Measurements from ENCODE around the gene BPGM.

The BPGM gene

GRCh38 chr7:134702366-134703240, 56.0 kb downstream of the BPGM start:
- H3K27ac ChIP-seq (ENCODE audit: insufficient read depth, low read length, poor library complexity, severe bottlenecking), result no peak overlapping the region
- no peaks in the 10 kb centered on the region for H3K27me3 ChIP-seq (replicated peaks; ENCODE audit: control insufficient read depth, insufficient read depth, low read length, poor library complexity, severe bottlenecking)
- no peak overlapping the region for H3K4me3 ChIP-seq (ENCODE audit: insufficient read depth, low read depth, low read length, poor library complexity, severe bottlenecking)
- H3K9me3 ChIP-seq (ENCODE audit: control insufficient read depth, low read length), result no peaks in the 10 kb centered on the region
- no peak for DNase-seq
- no peaks in the 10 kb centered on the region for H3K36me3 ChIP-seq (ENCODE audit: control insufficient read depth, insufficient read depth, low read length)
- H3K4me1 ChIP-seq (ENCODE audit: control insufficient read depth, insufficient read depth, low read length, poor library complexity, severe bottlenecking), result no peaks in the 10 kb centered on the region

- no peak overlapping the region for H3K4me3 ChIP-seq (ENCODE audit: insufficient read depth, low read depth, low read length, poor library complexity, severe bottlenecking)
- no peaks in the 10 kb centered on the region for H3K9me3 ChIP-seq (ENCODE audit: control insufficient read depth, low read length)
- H3K36me3 ChIP-seq (ENCODE audit: control insufficient read depth, insufficient read depth, low read length), result no peaks in the 10 kb centered on the region
- H3K27me3 ChIP-seq (replicated peaks; ENCODE audit: control insufficient read depth, insufficient read depth, low read length, poor library complexity, severe bottlenecking), result no peaks in the 10 kb centered on the region
- no peak overlapping the region for H3K27ac ChIP-seq (ENCODE audit: insufficient read depth, low read length, poor library complexity, severe bottlenecking)
- no peak for DNase-seq
- H3K4me1 ChIP-seq (ENCODE audit: control insufficient read depth, insufficient read depth, low read length, poor library complexity, severe bottlenecking), result no peaks in the 10 kb centered on the region
These were observed 56.6 kb downstream of the BPGM start for GRCh38 chr7:134703241-134703594.

GRCh38 chr7:134703782-134704181, 57.1 kb downstream of the BPGM start:
- Histone ChIP-seq H3K4me1 (ENCODE audit: control insufficient read depth, insufficient read depth, low read length, poor library complexity, severe bottlenecking) (no peaks in the 10 kb centered on the region), H3K4me3 (ENCODE audit: insufficient read depth, low read depth, low read length, poor library complexity, severe bottlenecking) (no peak overlapping the region), H3K27ac (ENCODE audit: insufficient read depth, low read length, poor library complexity, severe bottlenecking) (no peak overlapping the region), H3K9me3 (ENCODE audit: control insufficient read depth, low read length) (no peaks in the 10 kb centered on the region), H3K27me3 (replicated peaks; ENCODE audit: control insufficient read depth, insufficient read depth, low read length, poor library complexity, severe bottlenecking) (no peaks in the 10 kb centered on the region), H3K36me3 (ENCODE audit: control insufficient read depth, insufficient read depth, low read length) (no peaks in the 10 kb centered on the region)
- DNase-seq, result no peak

GRCh38 chr7:134704827-134705226, 58.2 kb downstream of the BPGM start:
- Histone ChIP-seq H3K9me3 (ENCODE audit: control insufficient read depth, low read length) (no peaks in the 10 kb centered on the region), H3K27ac (ENCODE audit: insufficient read depth, low read length, poor library complexity, severe bottlenecking) (no peak overlapping the region), H3K4me3 (ENCODE audit: insufficient read depth, low read depth, low read length, poor library complexity, severe bottlenecking) (no peak overlapping the region), H3K4me1 (ENCODE audit: control insufficient read depth, insufficient read depth, low read length, poor library complexity, severe bottlenecking) (no peaks in the 10 kb centered on the region), H3K27me3 (replicated peaks; ENCODE audit: control insufficient read depth, insufficient read depth, low read length, poor library complexity, severe bottlenecking) (no peaks in the 10 kb centered on the region), H3K36me3 (ENCODE audit: control insufficient read depth, insufficient read depth, low read length) (no peaks in the 10 kb centered on the region)
- no peak for DNase-seq

GRCh38 chr7:134705716-134706115, 59.1 kb downstream of the BPGM start:
- Histone ChIP-seq H3K27me3 (replicated peaks; ENCODE audit: control insufficient read depth, insufficient read depth, low read length, poor library complexity, severe bottlenecking) (no peaks in the 10 kb centered on the region), H3K27ac (ENCODE audit: insufficient read depth, low read length, poor library complexity, severe bottlenecking) (no peak overlapping the region), H3K4me3 (ENCODE audit: insufficient read depth, low read depth, low read length, poor library complexity, severe bottlenecking) (no peak overlapping the region), H3K36me3 (ENCODE audit: control insufficient read depth, insufficient read depth, low read length) (no peaks in the 10 kb centered on the region), H3K4me1 (ENCODE audit: control insufficient read depth, insufficient read depth, low read length, poor library complexity, severe bottlenecking) (peaks cover 3% of the 10 kb centered on the region), H3K9me3 (ENCODE audit: control insufficient read depth, low read length) (no peaks in the 10 kb centered on the region)
- no peak for DNase-seq

- Histone ChIP-seq H3K9me3 (ENCODE audit: control insufficient read depth, low read length) (no peaks in the 10 kb centered on the region), H3K4me1 (ENCODE audit: control insufficient read depth, insufficient read depth, low read length, poor library complexity, severe bottlenecking) (peaks cover 6% of the 10 kb centered on the region), H3K27me3 (replicated peaks; ENCODE audit: control insufficient read depth, insufficient read depth, low read length, poor library complexity, severe bottlenecking) (no peaks in the 10 kb centered on the region), H3K36me3 (ENCODE audit: control insufficient read depth, insufficient read depth, low read length) (no peaks in the 10 kb centered on the region), H3K4me3 (ENCODE audit: insufficient read depth, low read depth, low read length, poor library complexity, severe bottlenecking) (no peak overlapping the region), H3K27ac (ENCODE audit: insufficient read depth, low read length, poor library complexity, severe bottlenecking) (no peak overlapping the region)
- DNase-seq, result no peak
These were observed 59.8 kb downstream of the BPGM start for GRCh38 chr7:134706468-134706867.

GRCh38 chr7:134707663-134708378, 61.2 kb downstream of the BPGM start:
- Histone ChIP-seq H3K27ac (ENCODE audit: insufficient read depth, low read length, poor library complexity, severe bottlenecking) (no peak overlapping the region), H3K4me1 (ENCODE audit: control insufficient read depth, insufficient read depth, low read length, poor library complexity, severe bottlenecking) (peaks cover 6% of the 10 kb centered on the region), H3K36me3 (ENCODE audit: control insufficient read depth, insufficient read depth, low read length) (no peaks in the 10 kb centered on the region), H3K9me3 (ENCODE audit: control insufficient read depth, low read length) (no peaks in the 10 kb centered on the region), H3K27me3 (replicated peaks; ENCODE audit: control insufficient read depth, insufficient read depth, low read length, poor library complexity, severe bottlenecking) (no peaks in the 10 kb centered on the region), H3K4me3 (ENCODE audit: insufficient read depth, low read depth, low read length, poor library complexity, severe bottlenecking) (no peak overlapping the region)
- DNase-seq, result no peak

GRCh38 chr7:134708692-134709091, 62.0 kb downstream of the BPGM start:
- no peak overlapping the region for H3K4me3 ChIP-seq (ENCODE audit: insufficient read depth, low read depth, low read length, poor library complexity, severe bottlenecking)
- no peaks in the 10 kb centered on the region for H3K27me3 ChIP-seq (replicated peaks; ENCODE audit: control insufficient read depth, insufficient read depth, low read length, poor library complexity, severe bottlenecking)
- no peak for DNase-seq
- H3K9me3 ChIP-seq (ENCODE audit: control insufficient read depth, low read length), result no peaks in the 10 kb centered on the region
- no peak overlapping the region for H3K27ac ChIP-seq (ENCODE audit: insufficient read depth, low read length, poor library complexity, severe bottlenecking)
- H3K36me3 ChIP-seq (ENCODE audit: control insufficient read depth, insufficient read depth, low read length), result no peaks in the 10 kb centered on the region
- peaks cover 6% of the 10 kb centered on the region for H3K4me1 ChIP-seq (ENCODE audit: control insufficient read depth, insufficient read depth, low read length, poor library complexity, severe bottlenecking)

GRCh38 chr7:134709197-134709596, 62.5 kb downstream of the BPGM start:
- no peaks in the 10 kb centered on the region for H3K27me3 ChIP-seq (replicated peaks; ENCODE audit: control insufficient read depth, insufficient read depth, low read length, poor library complexity, severe bottlenecking)
- H3K4me3 ChIP-seq (ENCODE audit: insufficient read depth, low read depth, low read length, poor library complexity, severe bottlenecking), result no peak overlapping the region
- H3K27ac ChIP-seq (ENCODE audit: insufficient read depth, low read length, poor library complexity, severe bottlenecking), result no peak overlapping the region
- H3K36me3 ChIP-seq (ENCODE audit: control insufficient read depth, insufficient read depth, low read length), result no peaks in the 10 kb centered on the region
- peaks cover 6% of the 10 kb centered on the region for H3K4me1 ChIP-seq (ENCODE audit: control insufficient read depth, insufficient read depth, low read length, poor library complexity, severe bottlenecking)
- no peak for DNase-seq
- H3K9me3 ChIP-seq (ENCODE audit: control insufficient read depth, low read length), result no peaks in the 10 kb centered on the region

GRCh38 chr7:134710511-134710853, 63.8 kb downstream of the BPGM start:
- Histone ChIP-seq H3K27me3 (replicated peaks; ENCODE audit: control insufficient read depth, insufficient read depth, low read length, poor library complexity, severe bottlenecking) (no peaks in the 10 kb centered on the region), H3K27ac (ENCODE audit: insufficient read depth, low read length, poor library complexity, severe bottlenecking) (peak overlapping the region; percentile 62), H3K4me1 (ENCODE audit: control insufficient read depth, insufficient read depth, low read length, poor library complexity, severe bottlenecking) (peaks cover 6% of the 10 kb centered on the region), H3K4me3 (ENCODE audit: insufficient read depth, low read depth, low read length, poor library complexity, severe bottlenecking) (peak overlapping the region; percentile 10), H3K9me3 (ENCODE audit: control insufficient read depth, low read length) (no peaks in the 10 kb centered on the region), H3K36me3 (ENCODE audit: control insufficient read depth, insufficient read depth, low read length) (no peaks in the 10 kb centered on the region)
- no peak for DNase-seq
